Neural crest cell (in vitro differentiated cells): ENCODE measurements around the gene IYD. TPM values are rescaled to one million over a fixed set of nuclear protein-coding genes. Genes with fewer than 3 reads are reported as not detected.

Source experiments
- DNase-seq: peaks from one replicate; pipeline ENCODE4 v3.0.0; 2021; ENCODE audit warnings: low read depth, mixed read lengths, low spot score
- H3K27ac Mint-ChIP-seq: one replicate; pipeline ENCODE4 v1.8.0; 2021; ENCODE audit warnings: mild to moderate bottlenecking, mixed read lengths; ENCODE audit not compliant: unreplicated experiment
- H3K27me3 Mint-ChIP-seq: 2 replicates; pipeline ENCODE4 v1.8.0; 2021; ENCODE audit warnings: low read depth, mild to moderate bottlenecking, mixed read lengths
- H3K36me3 Mint-ChIP-seq: 2 replicates; pipeline ENCODE4 v1.8.0; 2021; ENCODE audit warnings: low read depth, mild to moderate bottlenecking, mixed read lengths
- H3K4me1 Mint-ChIP-seq: 2 replicates; pipeline ENCODE4 v1.8.0; 2021; ENCODE audit warnings: mixed read lengths
- H3K4me3 Mint-ChIP-seq: one replicate; pipeline ENCODE4 v1.8.0; 2021; ENCODE audit warnings: mild to moderate bottlenecking, mixed read lengths
- H3K9me3 Mint-ChIP-seq: 2 replicates; pipeline ENCODE4 v1.8.0; 2021; ENCODE audit warnings: mixed read lengths
- total RNA-seq: library from RNA; stranded (reverse); gene quantifications from 2 replicates; pipeline ENCODE4 v1.2.1, GENCODE V29; 2021
- TF ChIP-seq, protein P1 (sequence below): fragments of 200-600 bp; sonication (generic); conservative IDR thresholded peaks from 2 replicates; pipeline ENCODE4 v1.5.0; 2021; ENCODE audit warnings: antibody characterized with exemption, mild to moderate bottlenecking

The IYD gene
- total RNA-seq, 1 donor from 2014 or later, result not detected

DNA sequence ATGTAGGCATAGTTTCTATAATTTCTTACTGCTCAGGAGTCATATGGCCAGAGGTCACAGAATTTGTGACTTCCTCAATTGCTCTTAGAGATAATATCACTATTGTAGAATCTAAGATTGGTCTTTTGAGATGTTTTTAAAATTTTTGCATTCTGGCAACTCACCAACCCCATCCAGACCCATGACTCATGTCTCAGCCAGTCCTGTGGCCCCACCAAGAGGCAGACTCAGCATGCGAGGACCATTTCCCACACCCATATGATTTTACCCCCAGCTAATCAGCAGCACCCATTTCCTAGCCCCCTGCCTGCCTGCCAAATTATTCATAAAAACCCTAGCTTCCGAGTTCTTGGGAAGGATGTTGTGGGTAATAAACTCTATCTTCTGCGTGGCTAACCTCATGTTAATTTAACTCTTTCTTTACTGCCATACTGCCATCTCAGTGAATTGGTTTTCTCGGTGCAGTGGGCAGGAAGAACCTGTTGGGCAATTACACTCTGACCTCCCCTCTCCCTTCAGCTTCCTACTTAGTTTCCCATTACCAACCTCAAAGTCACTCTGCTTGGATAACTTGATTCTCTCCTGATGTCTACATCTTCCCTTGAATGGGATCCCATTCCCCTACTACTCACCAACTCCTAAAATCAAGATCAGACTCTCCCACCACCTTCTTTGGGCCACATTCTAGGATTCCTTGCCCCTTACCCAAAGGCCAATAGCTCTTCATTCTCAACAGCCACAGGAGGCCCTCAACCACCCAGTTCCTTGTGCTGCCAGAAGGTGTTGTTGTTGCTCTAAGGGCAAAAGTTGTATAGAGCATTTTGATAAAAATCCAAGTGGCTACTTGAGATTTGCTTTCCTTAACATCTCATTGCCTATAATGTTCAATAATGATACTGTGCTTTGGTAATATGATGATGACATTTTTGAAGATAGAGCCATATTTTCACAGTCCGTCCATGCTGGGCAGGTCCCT is 16.2 kb upstream of the IYD start:
- DNase-seq, result no peak
- TF ChIP-seq, protein P1, sequence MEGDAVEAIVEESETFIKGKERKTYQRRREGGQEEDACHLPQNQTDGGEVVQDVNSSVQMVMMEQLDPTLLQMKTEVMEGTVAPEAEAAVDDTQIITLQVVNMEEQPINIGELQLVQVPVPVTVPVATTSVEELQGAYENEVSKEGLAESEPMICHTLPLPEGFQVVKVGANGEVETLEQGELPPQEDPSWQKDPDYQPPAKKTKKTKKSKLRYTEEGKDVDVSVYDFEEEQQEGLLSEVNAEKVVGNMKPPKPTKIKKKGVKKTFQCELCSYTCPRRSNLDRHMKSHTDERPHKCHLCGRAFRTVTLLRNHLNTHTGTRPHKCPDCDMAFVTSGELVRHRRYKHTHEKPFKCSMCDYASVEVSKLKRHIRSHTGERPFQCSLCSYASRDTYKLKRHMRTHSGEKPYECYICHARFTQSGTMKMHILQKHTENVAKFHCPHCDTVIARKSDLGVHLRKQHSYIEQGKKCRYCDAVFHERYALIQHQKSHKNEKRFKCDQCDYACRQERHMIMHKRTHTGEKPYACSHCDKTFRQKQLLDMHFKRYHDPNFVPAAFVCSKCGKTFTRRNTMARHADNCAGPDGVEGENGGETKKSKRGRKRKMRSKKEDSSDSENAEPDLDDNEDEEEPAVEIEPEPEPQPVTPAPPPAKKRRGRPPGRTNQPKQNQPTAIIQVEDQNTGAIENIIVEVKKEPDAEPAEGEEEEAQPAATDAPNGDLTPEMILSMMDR, result no peak
- Mint-ChIP-seq H3K27ac (no peak overlapping the region), H3K4me1 (peaks cover 5% of the 10 kb centered on the region), H3K36me3 (no peaks in the 10 kb centered on the region), H3K4me3 (no peak overlapping the region), H3K9me3 (no peaks in the 10 kb centered on the region), H3K27me3 (no peaks in the 10 kb centered on the region)

DNA sequence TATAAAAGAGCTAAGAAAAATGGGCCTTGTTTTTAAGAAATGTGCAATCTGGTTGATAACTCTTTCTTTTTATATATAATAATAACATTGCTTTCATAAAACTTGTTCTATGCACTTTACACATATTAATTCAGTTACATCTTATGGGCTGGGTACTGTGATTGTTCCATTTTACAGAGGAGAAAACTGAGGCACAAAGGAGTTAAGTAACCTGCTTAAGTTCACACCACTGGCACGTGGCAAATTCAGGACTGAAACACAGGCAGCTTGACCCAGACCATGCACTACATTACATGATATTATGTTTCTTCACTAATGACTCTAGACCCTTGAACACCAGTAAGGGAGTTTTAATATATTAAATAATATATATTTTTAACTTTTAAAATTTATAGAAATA is 15.4 kb upstream of the IYD start:
- Mint-ChIP-seq H3K27ac (no peak overlapping the region), H3K9me3 (no peaks in the 10 kb centered on the region), H3K27me3 (no peaks in the 10 kb centered on the region), H3K36me3 (no peaks in the 10 kb centered on the region), H3K4me1 (peaks cover 5% of the 10 kb centered on the region), H3K4me3 (no peak overlapping the region)
- TF ChIP-seq, protein P1, result no peak
- DNase-seq, result no peak

DNA sequence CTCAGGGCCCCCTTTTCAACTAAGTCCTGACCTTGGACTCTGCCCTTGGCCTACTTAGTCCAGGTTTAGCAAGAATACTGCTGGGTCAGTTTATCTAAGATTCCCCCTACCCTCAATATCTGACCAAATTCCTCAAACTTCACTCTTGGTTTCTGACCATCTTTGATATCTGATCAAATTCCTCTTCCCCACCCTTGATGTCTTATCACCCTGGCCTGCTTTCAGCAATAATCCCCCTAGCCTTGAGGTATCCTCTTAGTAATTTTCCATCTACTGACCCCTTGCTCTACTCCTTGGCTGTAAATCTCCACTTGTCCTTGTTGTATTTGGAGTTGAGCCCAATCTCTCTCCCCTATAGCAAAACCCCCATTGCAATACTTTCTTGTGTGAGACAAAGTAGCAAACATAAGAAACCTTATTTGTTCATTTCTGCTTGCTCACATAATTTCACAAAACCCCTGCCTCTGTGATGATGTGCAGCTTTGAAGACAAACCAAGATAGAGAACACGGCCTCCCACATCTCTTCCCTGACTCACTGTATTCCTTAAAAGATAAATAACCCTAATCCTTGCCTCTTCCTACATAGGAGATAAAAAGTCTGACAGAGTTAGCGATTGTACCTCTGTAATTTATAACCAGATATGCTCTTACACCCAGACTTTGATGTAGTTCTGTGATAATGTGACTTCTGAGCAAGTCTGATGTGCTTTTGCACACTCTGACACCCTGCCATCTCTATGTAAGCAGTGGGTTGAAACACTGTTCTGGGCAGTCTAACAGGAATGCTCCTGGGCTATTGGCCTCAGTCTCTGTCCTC is 13.8 kb upstream of the IYD start:
- DNase-seq, result no peak
- Mint-ChIP-seq H3K4me1 (peaks cover 5% of the 10 kb centered on the region), H3K9me3 (no peaks in the 10 kb centered on the region), H3K27me3 (no peaks in the 10 kb centered on the region), H3K27ac (no peak overlapping the region), H3K36me3 (no peaks in the 10 kb centered on the region), H3K4me3 (no peak overlapping the region)
- TF ChIP-seq, protein P1, result no peak

DNA sequence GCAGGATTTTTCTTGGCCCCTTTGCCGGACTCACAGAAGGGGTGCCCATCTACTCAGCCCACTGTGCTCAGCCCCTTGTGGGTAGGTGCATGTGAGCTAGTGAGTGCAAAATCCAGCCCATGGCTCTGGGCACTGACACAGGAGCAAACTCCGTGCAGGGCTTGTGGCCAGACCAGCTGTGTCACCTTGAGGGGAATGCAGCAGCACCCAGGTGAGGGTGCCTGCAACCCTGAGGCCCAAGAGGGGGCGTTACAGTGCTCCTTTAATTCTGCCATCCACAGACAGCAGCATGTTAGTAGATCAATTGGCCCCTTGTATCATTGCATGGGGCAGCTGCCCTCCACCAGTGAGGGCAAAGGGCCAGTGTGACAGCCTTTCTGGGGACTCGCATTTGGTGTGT is 12.9 kb upstream of the IYD start:
- no peaks in the 10 kb centered on the region for H3K27me3 Mint-ChIP-seq
- TF ChIP-seq, protein P1, result no peak
- DNase-seq, result no peak
- no peak overlapping the region for H3K4me3 Mint-ChIP-seq
- H3K4me1 Mint-ChIP-seq, result peaks cover 5% of the 10 kb centered on the region
- no peaks in the 10 kb centered on the region for H3K36me3 Mint-ChIP-seq
- H3K27ac Mint-ChIP-seq, result no peak overlapping the region
- no peaks in the 10 kb centered on the region for H3K9me3 Mint-ChIP-seq

DNA sequence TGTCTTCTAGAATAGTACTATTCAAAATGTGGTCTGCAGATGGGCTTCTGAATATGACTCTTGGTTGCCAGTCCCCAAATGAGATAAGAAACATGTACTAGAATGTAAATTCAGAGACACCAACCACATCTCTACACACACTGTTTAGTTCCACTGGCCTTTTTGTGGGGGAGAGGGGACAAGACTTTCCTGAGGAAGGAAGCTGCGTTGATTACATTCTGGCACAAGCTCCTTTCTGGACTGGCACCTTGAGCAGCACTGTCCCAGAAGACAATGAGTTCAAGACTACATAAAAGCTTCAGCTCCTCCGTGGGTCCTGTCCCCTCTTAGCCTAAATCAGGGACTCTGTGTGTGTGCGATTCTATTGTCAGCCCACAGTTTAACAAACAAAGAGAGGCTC is 6.9 kb upstream of the IYD start:
- Mint-ChIP-seq H3K27ac (no peak overlapping the region), H3K4me1 (peaks cover 10% of the 10 kb centered on the region), H3K36me3 (no peaks in the 10 kb centered on the region)

More for the DNA sequence above, 6.9 kb upstream of the IYD start:
- DNase-seq, result no peak
- Mint-ChIP-seq H3K4me3 (no peak overlapping the region), H3K27me3 (no peaks in the 10 kb centered on the region), H3K9me3 (no peaks in the 10 kb centered on the region)
- TF ChIP-seq, protein P1, result no peak
